ENCODE results near the gene PITPNC1. TPM values are rescaled to one million over a fixed set of nuclear protein-coding genes. Genes with fewer than 3 reads are reported as not detected.

PITPNC1 gene
- polyA plus RNA-seq, 12 donors, result 8.8 to 23.8 (median 13.2) TPM; not detected in 1

DNA sequence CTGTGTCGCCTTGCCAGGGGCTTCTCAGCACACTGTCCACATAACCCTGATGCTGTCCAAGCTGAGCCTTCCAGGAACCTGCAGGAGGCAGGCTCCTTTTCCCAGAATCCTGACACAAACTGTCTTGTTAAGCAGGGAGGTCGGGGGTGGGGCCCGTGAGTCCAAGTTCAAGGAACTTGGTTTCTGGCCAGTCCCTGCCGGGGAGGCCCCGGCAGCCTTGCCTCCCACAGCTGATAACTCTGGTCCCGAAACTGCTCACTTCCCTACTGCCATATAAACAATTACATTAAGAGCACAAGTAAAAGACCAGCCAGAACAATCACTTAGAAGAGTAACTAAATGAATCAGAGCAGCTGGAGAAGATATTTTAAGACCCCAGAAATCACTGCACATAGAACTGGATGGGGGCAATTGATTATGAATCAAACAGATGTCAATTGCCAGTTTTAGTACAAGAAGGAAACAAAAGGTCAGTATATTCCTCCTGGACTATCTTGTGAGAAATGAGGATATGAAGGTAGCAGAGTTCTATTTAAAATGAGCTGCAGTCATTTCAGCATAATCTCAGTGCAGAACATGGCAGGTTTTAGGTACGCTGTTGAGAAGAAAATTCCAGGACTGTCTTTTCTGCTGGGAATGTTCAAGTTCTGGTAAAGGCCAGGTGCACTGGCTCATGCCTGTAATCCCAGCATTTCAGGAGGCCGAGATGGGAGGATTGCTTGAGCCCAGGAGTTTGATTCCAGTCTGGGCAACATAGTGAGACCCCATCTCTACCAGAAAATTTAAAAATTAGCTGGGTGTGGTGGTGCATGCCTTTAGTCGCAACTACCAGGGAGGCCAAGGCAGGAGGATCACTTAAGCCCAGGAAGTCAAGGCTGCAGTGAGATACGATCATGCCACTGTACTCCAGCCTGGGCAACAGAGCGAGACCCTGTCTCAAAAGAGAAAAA lies 169.8 kb downstream of the PITPNC1 start:
- DNase-seq, result peak; percentile 33

GRCh38 chr17:67548693-67549092 lies 171.6 kb downstream of the PITPNC1 start:
- DNase-seq, result no peak

DNA sequence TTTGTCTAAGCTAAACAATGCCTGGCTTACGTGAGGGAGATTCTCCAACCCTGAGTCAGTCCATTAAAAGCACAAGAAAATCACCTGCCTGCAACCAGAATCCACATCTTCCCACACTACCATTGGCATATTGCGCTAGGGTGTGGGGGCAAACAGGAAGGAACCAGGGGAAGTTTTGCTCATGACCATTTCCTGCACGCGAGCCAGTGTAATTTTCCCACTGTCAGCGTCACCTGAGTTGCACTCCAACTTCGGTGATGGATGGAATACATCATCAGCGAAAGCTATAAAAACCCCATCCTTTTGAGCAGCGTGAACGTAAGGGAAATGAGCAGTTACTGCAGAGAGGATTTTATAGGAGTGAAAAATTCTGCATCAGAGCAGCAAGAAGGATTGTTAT lies 172.7 kb downstream of the PITPNC1 start:
- DNase-seq, result no peak

DNA sequence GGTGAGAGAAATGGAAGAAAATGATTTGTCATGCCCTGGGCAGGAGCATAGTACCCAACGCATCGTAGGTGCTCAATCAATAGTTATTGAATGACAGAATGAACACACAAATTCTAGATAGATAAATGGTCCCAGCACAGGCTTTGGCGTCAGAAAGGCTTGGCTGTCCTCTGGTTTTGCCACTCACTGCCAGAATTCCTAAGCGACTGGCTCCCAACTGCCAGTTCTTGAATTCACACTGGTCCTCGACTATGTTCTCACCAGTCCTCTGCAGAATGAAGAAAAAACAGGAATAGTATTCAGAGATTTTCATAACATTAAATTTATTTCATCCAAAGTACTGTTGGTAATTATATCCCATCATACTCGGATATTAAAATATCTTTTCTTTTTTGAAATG lies 177.6 kb downstream of the PITPNC1 start:
- no peak for DNase-seq

- DNase-seq, result no peak
Measured at GRCh38 chr17:67555855-67556254, 178.8 kb downstream of the PITPNC1 start.

DNA sequence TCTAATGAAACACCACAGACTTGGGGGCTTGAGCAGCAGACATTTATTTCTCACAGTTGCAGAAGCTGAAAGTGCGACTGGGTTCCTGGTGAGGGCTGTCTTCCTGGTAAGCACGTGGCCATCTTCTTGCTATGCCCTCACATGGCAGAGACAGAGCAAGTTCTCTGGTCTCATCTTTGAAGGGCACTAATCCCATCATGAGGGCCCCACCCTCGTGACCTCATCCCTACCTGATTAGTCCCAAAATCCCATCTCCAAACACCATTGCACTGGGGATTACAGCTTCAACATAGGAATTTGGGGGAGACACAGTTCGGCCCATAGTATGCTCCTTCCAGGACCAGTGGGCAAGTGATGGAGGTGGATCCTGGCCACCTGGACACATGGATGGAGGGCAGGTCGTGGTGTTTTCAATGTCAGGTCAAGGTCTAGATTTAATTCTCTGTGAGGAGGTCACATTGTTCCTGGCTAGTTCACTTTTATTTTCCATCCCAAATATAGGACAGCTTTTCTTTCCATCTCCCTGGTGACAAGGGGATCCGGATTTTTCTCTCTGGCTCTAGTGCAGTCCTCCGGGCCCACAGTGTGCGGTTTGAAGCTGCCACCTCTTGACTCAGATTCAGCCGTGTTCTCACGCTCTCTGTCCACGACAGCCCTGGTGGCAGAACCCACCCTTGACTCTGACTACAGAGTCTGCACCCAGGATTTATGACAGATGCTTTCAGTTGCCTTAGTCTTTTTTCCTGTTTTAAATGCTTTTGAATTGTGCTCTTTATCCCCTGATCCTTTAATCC lies 180.2 kb downstream of the PITPNC1 start:
- DNase-seq, result no peak

GRCh38 chr17:67557921-67558320 lies 180.8 kb downstream of the PITPNC1 start:
- no peak for DNase-seq

- DNase-seq, result no peak
Measured at GRCh38 chr17:67558740-67559380, 181.8 kb downstream of the PITPNC1 start.

DNA sequence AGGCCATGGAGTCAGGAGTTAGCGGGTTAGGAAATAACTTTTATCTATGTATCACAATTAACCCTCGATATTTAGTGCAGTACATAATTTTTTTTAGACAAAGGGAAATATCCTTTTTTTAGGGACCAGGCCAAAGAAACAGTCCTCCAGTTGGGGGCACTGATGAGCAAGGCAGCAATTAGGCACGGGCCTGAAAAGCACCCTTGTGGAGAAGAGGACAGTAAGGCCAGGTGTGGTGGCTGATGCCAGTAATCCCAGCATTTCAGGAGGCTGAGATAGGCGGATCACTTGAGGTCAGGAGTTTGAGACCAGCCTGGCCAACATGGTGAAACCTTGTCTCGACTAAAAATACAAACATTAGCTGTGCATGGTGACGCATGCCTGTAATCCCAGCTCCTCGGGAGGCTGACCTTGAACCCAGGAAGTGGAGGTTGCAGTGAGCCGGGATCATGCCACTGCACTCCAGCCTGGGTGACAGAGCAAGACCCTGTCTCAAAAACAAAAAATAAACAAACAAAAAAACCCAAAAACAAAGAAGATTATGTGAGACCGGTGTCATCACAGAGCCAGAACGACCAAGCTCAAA lies 182.4 kb downstream of the PITPNC1 start:
- DNase-seq, result no peak

DNA sequence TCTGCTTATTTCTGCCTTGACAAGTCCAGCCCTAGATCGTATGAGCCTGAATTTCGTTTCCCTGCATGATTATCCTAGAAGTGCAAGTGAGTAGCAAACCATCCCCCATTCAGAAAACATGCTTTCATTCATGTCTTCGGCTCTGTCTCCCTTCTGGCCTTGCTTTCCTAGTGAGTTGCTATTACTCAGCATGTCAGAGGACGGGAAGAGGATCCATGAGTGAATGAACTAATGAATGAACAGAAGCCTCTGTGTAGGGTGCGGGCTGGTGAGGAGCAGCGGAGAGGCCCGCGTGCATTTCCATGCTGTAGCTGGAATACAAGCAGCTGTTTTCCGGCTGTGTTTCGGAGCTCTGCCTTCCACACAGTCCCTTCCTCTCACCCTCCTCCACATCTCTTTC lies 184.9 kb downstream of the PITPNC1 start:
- DNase-seq, result no peak

DNA sequence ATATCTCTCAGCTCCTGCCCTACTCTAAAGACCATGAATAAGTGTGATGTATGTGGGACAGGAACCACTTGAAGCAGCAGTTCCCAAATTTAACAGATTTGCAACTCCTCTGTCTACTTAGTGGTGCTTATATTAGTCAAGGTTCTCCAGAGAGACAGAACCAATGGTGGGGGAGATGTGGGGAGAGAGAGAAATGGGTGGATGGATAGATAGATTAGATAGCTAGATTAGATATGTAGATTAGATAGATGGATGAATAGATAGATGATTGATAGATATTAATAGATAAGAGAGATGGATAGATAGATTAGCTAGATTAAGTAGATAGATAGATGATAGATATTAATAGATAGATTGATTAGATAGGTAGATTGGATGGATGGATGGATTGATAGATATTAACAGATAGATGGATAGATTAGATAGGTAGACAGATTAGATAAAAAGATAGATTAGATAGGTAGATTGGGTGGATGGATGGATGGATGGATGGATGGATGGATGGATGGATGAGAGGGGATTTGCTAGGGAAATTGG lies 186.7 kb downstream of the PITPNC1 start:
- DNase-seq, result no peak

- DNase-seq, result no peak
Measured at GRCh38 chr17:67565068-67565467, 188.0 kb downstream of the PITPNC1 start.

DNA sequence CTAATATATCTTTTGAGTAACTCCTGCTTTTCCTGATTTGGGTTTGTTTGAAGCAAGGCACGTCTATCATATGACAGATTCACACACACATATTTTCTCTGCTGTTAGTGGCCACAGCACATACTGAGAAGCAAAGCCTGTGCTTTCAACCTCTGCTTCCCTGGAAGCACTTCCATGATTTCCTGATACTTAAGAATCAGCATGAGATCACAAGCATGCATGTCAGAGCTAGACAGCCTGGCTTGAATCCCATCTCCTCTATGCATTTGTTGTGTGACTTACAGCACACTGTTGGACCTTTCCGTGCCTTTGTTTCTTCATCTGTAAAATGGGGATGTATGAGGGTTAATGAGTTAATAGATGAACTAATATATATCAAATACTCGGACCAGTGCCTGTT lies 189.6 kb downstream of the PITPNC1 start:
- no peak for DNase-seq

DNA sequence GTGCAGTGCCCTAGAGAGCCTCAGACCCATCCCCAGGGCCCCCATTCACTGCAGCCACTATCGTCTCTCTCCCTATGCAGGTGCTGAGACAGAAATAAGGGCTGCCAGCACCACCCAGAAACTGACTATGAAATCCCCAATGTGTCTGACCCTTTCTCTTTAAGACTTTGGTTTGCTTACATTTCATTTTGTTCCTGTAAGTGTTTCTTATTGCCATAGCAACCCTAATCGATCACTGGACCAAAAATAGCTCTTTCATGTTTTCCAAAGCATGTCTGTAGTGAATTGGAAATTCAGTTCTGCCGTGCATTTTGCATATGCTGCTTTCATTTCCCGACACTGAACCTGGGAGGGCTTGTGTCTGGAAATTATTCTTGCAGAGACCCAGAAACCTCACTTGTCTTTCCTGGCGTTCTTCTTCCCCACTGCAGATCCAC lies 192.0 kb downstream of the PITPNC1 start:
- DNase-seq, result peak; percentile 40

DNA sequence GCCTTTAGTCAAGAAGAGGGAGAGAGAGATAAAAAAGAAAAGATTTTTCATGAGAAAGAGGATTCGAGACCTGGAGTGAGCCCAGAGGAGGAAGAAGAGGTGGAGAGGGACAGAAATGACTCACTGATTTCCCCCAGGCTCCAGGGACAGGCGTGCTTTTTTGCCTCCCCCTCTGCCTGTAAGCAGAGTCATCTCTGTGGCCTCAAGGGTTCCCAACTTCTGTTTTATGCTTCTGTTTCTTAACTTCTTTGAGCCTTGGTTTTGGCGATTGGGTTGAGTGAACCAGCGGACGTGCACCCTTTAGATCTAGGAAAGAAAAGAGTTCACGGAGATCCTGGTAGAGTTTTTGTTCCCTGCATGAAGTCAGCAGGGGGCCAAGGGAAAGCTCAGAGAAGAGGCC lies 192.8 kb downstream of the PITPNC1 start:
- DNase-seq, result no peak

DNA sequence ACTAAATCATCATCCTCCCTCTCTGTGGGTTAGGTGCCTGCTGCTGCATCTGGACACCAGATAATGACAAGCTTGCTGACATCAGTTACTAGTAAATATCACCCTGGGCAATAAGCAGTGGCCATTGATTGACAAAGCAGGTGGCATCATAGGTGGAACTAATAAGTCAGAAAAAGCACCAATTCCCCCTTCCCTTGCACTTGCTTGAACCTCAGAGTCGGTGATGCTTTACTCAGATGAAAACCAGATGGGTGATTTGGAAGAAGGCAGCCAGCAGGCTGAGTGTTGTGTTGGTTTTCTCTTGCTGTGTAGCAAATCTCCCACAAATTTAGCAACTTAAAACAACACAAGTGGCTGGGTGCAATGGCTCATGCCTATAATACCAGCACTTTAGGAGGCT lies 193.7 kb downstream of the PITPNC1 start:
- no peak for DNase-seq

DNA sequence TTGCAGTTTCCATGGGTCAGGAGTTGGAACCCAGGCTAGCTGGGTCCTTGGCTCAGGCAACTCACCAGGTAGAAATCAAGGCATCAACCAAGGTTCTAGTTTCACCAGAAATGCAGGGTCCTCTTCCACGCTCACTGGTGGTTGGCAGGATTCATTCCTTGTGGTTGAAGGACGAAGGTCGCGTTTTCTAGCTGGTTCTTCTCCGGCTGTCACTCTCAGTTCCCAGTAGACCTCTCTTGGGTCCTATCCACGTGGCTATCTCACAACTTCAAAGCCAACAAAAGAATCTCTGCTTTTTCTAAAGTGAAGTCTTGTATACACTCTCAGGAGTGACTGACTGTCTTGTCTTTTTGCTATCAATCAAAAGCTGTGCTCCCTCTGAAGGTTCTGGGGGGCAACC lies 194.4 kb downstream of the PITPNC1 start:
- no peak for DNase-seq

- DNase-seq, result no peak
Measured at GRCh38 chr17:67573987-67574657, 197.0 kb downstream of the PITPNC1 start.

- no peak for DNase-seq
Measured at GRCh38 chr17:67574658-67575293, 197.7 kb downstream of the PITPNC1 start.

GRCh38 chr17:67575325-67575724 lies 198.2 kb downstream of the PITPNC1 start:
- DNase-seq, result no peak
